H1 (cell line): ENCODE measurements around the gene P3R3URF. TPM values are rescaled to one million over a fixed set of nuclear protein-coding genes. Genes with fewer than 3 reads are reported as not detected.

Source experiments
- CTCF ChIA-PET: fragments of 300-600 bp; sonication (Branson Sonifier 250); formaldehyde crosslinking; loops from one replicate; lab custom pipeline; 2021; ENCODE audit not compliant: partially characterized antibody; lab: Charles Lee
- POLR2A ChIA-PET: fragments of 300-600 bp; sonication (Branson Sonifier 250); formaldehyde crosslinking; loops from one replicate; lab custom pipeline; 2021; ENCODE audit warnings: inconsistent platforms; ENCODE audit not compliant: partially characterized antibody; lab: Charles Lee
- DNase-seq, 2 experiments: peaks; one replicate each; pipeline versions ENCODE4 v3.0.0 to v3.0.0-alpha.2; 2010 to 2022; ENCODE audit warnings: low spot score in 2 of 2, low read depth in 1 of 2, mixed read lengths in 1 of 2
- FAIRE-seq: peaks from 2 replicates; lab custom pipeline; 2011; peaks lifted over from hg19 to GRCh38; lab: Jason Lieb, UNC
- H2AFZ ChIP-seq: 2 replicates; pipeline ENCODE4 v1.8.1; 2012; ENCODE audit warnings: low read length, inconsistent platforms
- H2AK5ac ChIP-seq: 2 replicates; pipeline ENCODE4 v1.6.1; 2013; ENCODE audit warnings: low read depth, low read length
- H2BK120ac ChIP-seq: replicated peaks from 2 replicates; pipeline ENCODE3; 2013; ENCODE audit warnings: low read depth, low read length, inconsistent platforms
- H2BK12ac ChIP-seq: 2 replicates; pipeline ENCODE4 v1.6.1; 2013; ENCODE audit warnings: low read depth, low read length
- H2BK15ac ChIP-seq: 2 replicates; pipeline ENCODE4 v1.6.1; 2013; ENCODE audit warnings: low read length
- H2BK20ac ChIP-seq: 2 replicates; pipeline ENCODE4 v1.6.1; 2013; ENCODE audit warnings: low read length
- H2BK5ac ChIP-seq: 2 replicates; pipeline ENCODE4 v1.6.1; 2013; ENCODE audit warnings: low read depth, low read length
- H3K14ac ChIP-seq: 2 replicates; pipeline ENCODE4 v1.6.1; 2013; ENCODE audit warnings: inconsistent platforms; ENCODE audit not compliant: insufficient read length
- H3K18ac ChIP-seq: 2 replicates; pipeline ENCODE4 v1.6.1; 2013; ENCODE audit warnings: low read length; ENCODE audit errors: extremely low read depth
- H3K23ac ChIP-seq: 2 replicates; pipeline ENCODE4 v1.6.1; 2013; ENCODE audit warnings: inconsistent platforms; ENCODE audit not compliant: insufficient read length
- H3K23me2 ChIP-seq: 2 replicates; pipeline ENCODE4 v1.6.1; 2013; ENCODE audit warnings: low read depth, low read length
- H3K27ac ChIP-seq: 2 replicates; pipeline ENCODE4 v1.6.1; 2011; ENCODE audit warnings: low read depth, low read length, inconsistent platforms
- H3K27me3 ChIP-seq, 4 experiments: replicated peaks in 1 of 4; 1 replicate in 1 of 4; 2 replicates in 3 of 4; pipeline versions ENCODE4 v1.6.1 to v1.8.1; 2011 to 2013; ENCODE audit warnings: low read length in 3 of 4, mild to moderate bottlenecking in 3 of 4, inconsistent platforms in 2 of 4, mixed read lengths in 2 of 4, moderate library complexity in 1 of 4; ENCODE audit not compliant: control insufficient read depth in 3 of 4, insufficient read depth in 3 of 4; ENCODE audit errors: extremely low read depth in 1 of 4
- H3K36me3 ChIP-seq, 4 experiments: 2 replicates each; pipeline versions ENCODE4 v1.6.1 to v1.8.1; 2011 to 2013; ENCODE audit warnings: mild to moderate bottlenecking in 4 of 4, low read length in 3 of 4, moderate library complexity in 2 of 4, control low read depth in 1 of 4, inconsistent platforms in 1 of 4; ENCODE audit not compliant: insufficient read depth in 4 of 4, control insufficient read depth in 2 of 4
- H3K4ac ChIP-seq: replicated peaks from 2 replicates; pipeline ENCODE3; 2013; ENCODE audit warnings: low read length, low read depth, mixed read lengths, inconsistent platforms; ENCODE audit not compliant: insufficient read length
- H3K4me1 ChIP-seq, 4 experiments: replicated peaks in 1 of 4; 1 replicate in 1 of 4; 2 replicates in 3 of 4; pipeline versions ENCODE4 v1.6.1 to v1.8.1; 2011 to 2013; ENCODE audit warnings: low read length in 3 of 4, inconsistent platforms in 2 of 4, mixed read lengths in 1 of 4; ENCODE audit not compliant: insufficient read depth in 4 of 4, control insufficient read depth in 3 of 4
- H3K4me2 ChIP-seq, 2 experiments: 2 replicates each; pipeline versions ENCODE4 v1.6.1 to v1.8.1; 2011 to 2013; ENCODE audit warnings: low read depth in 2 of 2, low read length in 2 of 2, control low read depth in 1 of 2, inconsistent platforms in 1 of 2, mild to moderate bottlenecking in 1 of 2; ENCODE audit not compliant: insufficient read depth in 1 of 2
- H3K4me3 ChIP-seq, 4 experiments: fragments of 200-600, 300-600 bp in 1 of 4; sonication (generic), shearing (Covaris generic), sonication (Bioruptor Twin) in 1 of 4; 2 replicates each; pipeline versions ENCODE4 v1.5.1 to v1.8.1; 2011 to 2016; ENCODE audit warnings: low read length in 4 of 4, low read depth in 3 of 4, control low read depth in 2 of 4, inconsistent platforms in 2 of 4, mild to moderate bottlenecking in 2 of 4, mixed read lengths in 1 of 4, moderate library complexity in 1 of 4; ENCODE audit not compliant: insufficient read depth in 2 of 4; ENCODE audit errors: extremely low read depth in 1 of 4
- H3K56ac ChIP-seq: replicated peaks from 2 replicates; pipeline ENCODE3; 2013; ENCODE audit warnings: low read depth, mild to moderate bottlenecking, mixed read lengths, low read length, inconsistent platforms; ENCODE audit not compliant: insufficient read length
- H3K79me1 ChIP-seq: 2 replicates; pipeline ENCODE4 v1.6.1; 2013; ENCODE audit warnings: low read depth, low read length, control low read depth
- H3K79me2 ChIP-seq, 2 experiments: 2 replicates each; pipeline versions ENCODE4 v1.6.1 to v1.8.1; 2012 to 2013; ENCODE audit warnings: low read length in 2 of 2, mild to moderate bottlenecking in 2 of 2, inconsistent platforms in 1 of 2; ENCODE audit not compliant: insufficient read depth in 2 of 2, control insufficient read depth in 1 of 2
- H3K9ac ChIP-seq, 4 experiments: replicated peaks in 1 of 4; 1 replicate in 1 of 4; 2 replicates in 3 of 4; pipeline versions ENCODE4 v1.6.1 to v1.8.1; 2011 to 2013; ENCODE audit warnings: low read depth in 3 of 4, low read length in 3 of 4, control low read depth in 2 of 4, mild to moderate bottlenecking in 2 of 4, moderate library complexity in 2 of 4, inconsistent platforms in 1 of 4; ENCODE audit errors: extremely low read depth in 1 of 4
- H3K9me3 ChIP-seq, 2 experiments: 2 replicates each; pipeline versions ENCODE4 v1.6.1 to v1.8.1; 2012 to 2013; ENCODE audit warnings: mild to moderate bottlenecking in 2 of 2, moderate library complexity in 2 of 2, control low read depth in 1 of 2, inconsistent platforms in 1 of 2, low read depth in 1 of 2, low read length in 1 of 2, mixed read lengths in 1 of 2; ENCODE audit not compliant: insufficient read depth in 2 of 2
- H4K20me1 ChIP-seq, 2 experiments: replicated peaks in 1 of 2; 2 replicates each; pipeline versions ENCODE3 to v1.8.1; 2011 to 2013; ENCODE audit warnings: inconsistent platforms in 2 of 2, low read length in 2 of 2, mild to moderate bottlenecking in 1 of 2; ENCODE audit not compliant: insufficient read depth in 2 of 2, control insufficient read depth in 1 of 2
- H4K5ac ChIP-seq: 2 replicates; pipeline ENCODE4 v1.6.1; 2013; ENCODE audit warnings: low read length, low read depth, mixed read lengths, inconsistent platforms; ENCODE audit not compliant: insufficient read length
- H4K8ac ChIP-seq: 2 replicates; pipeline ENCODE4 v1.8.0; 2013; ENCODE audit warnings: mild to moderate bottlenecking, moderate library complexity, low read length, inconsistent platforms; ENCODE audit not compliant: insufficient read depth; ENCODE audit errors: extremely low read depth
- H4K91ac ChIP-seq: replicated peaks from 2 replicates; pipeline ENCODE3; 2013; ENCODE audit warnings: low read length, mixed read lengths, inconsistent platforms; ENCODE audit not compliant: insufficient read length
- EP300 ChIP-seq, 2 experiments: IDR thresholded peaks; 1 replicate in 1 of 2; 2 replicates in 1 of 2; pipeline ENCODE4 v1.6.1; 2011 to 2012; ENCODE audit warnings: low read depth in 2 of 2, low read length in 2 of 2, mild to moderate bottlenecking in 2 of 2, borderline replicate concordance in 1 of 2, inconsistent platforms in 1 of 2, moderate library complexity in 1 of 2
- JUND ChIP-seq: IDR thresholded peaks from 2 replicates; pipeline ENCODE4 v1.6.1; 2011; ENCODE audit warnings: mild to moderate bottlenecking, improper control_type of control experiment, low read length
- POLR2AphosphoS5 ChIP-seq: IDR thresholded peaks from 2 replicates; pipeline ENCODE4 v1.6.1; 2011; ENCODE audit warnings: low read depth, low read length
- POU5F1 ChIP-seq: IDR thresholded peaks from 2 replicates; pipeline ENCODE4 v1.6.1; 2011; ENCODE audit warnings: low read depth, mild to moderate bottlenecking, low read length, moderate library complexity
- SAP30 ChIP-seq: fragments of 300-600 bp; sonication (generic); IDR thresholded peaks from 2 replicates; pipeline ENCODE4 v1.7.1; 2012; ENCODE audit warnings: low read length, moderate library complexity, mild to moderate bottlenecking, inconsistent platforms; ENCODE audit not compliant: insufficient read depth, insufficient replicate concordance
- TAF1 ChIP-seq: IDR thresholded peaks from 2 replicates; pipeline ENCODE4 v1.6.1; 2011; ENCODE audit warnings: mild to moderate bottlenecking, low read depth, low read length
- TEAD4 ChIP-seq: IDR thresholded peaks from 2 replicates; pipeline ENCODE4 v1.6.1; 2012; ENCODE audit warnings: low read depth, low read length, inconsistent platforms, mixed read lengths
- WGBS, 2 experiments: shearing (Covaris generic) in 1 of 2; methylation state at CpG; one replicate each; pipeline versions ENCODE4 v1.1.6 to v1.1.7; 2013 to 2015; ENCODE audit warnings: low lambda C conversion rate in 2 of 2, mixed read lengths in 2 of 2, inconsistent platforms in 1 of 2, low coverage in 1 of 2, missing lambda C conversion rate in 1 of 2; ENCODE audit not compliant: insufficient replicate concordance in 2 of 2, insufficient coverage in 1 of 2, insufficient read length in 1 of 2; ENCODE audit errors: extremely low coverage in 1 of 2, missing lambda C conversion rate in 1 of 2; 5-methylcytosine and 5-hydroxymethylcytosine counted together
- polyA plus RNA-seq, 7 experiments: library from polyadenylated mRNA; depleted of rRNA in 3 of 7; stranded (reverse) in 5 of 7; unstranded in 2 of 7; fragments of >200 nt in 5 of 7; fragments of 200-250 nt in 2 of 7; gene quantifications; 1 replicate in 5 of 7; 2 replicates in 1 of 7; 4 replicates in 1 of 7; pipeline versions ENCODE4 v1.2.1 to v1.2.3, GENCODE V29; 2011 to 2013; ENCODE audit warnings: missing spikeins in 2 of 7, mixed read lengths in 2 of 7
- total RNA-seq: library from RNA; stranded (reverse); fragmentation: NEBNext Ultra II Directional; extraction: Animal tissue kit (Norgen Biotek cat#: 25700); gene quantifications from 2 replicates; pipeline ENCODE4 v1.2.1, GENCODE V29; 2021

The P3R3URF gene
- total and polyA plus RNA-seq, 2 of the 8 experiments (the other 6 are each of a cell fraction or from before 2014, with no cell fraction given), result not detected

DNA sequence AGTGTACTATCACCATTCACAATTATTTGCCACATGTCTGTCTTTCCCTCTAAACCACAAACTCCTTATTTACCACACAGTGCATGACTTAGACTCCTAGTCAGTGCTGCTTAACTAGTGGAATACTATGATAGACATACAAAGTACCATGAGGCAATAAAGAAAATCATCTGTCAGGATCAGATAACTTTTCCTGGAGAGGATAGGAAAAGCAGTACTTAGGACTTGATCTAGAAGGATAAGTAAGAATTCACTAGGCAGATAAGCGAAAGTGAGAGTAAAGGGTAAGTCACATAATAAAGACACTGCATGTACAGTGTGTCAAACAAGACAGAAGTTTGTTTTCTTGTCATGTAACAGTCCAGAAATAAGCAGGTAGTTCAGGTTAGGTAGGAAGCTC, 22.6 kb downstream of the P3R3URF start:
- CTCF ChIA-PET, result no interaction called here

More for the DNA sequence above, 22.6 kb downstream of the P3R3URF start:
- Histone ChIP-seq H3K4ac (no peak overlapping the region), H2BK15ac (no peak overlapping the region), H3K4me1 (no peaks in the 10 kb centered on the region), H2BK120ac (no peak overlapping the region), H3K23ac (no peak overlapping the region), H3K9me3 (no peaks in the 10 kb centered on the region), H3K9ac (no peak overlapping the region), H2BK12ac (no peak overlapping the region), H2BK20ac (no peak overlapping the region), H3K18ac (no peak overlapping the region), H3K27me3 (no peaks in the 10 kb centered on the region), H4K8ac (no peak overlapping the region), H3K56ac (no peak overlapping the region), H3K4me2 (no peak overlapping the region), H3K27ac (no peak overlapping the region), H4K5ac (no peak overlapping the region), H4K20me1 (no peaks in the 10 kb centered on the region), H3K4me3 (no peak overlapping the region), H2AK5ac (no peak overlapping the region), H3K36me3 (no peaks in the 10 kb centered on the region), H3K14ac (no peak overlapping the region), H2BK5ac (no peak overlapping the region), H3K23me2 (no peaks in the 10 kb centered on the region), H4K91ac (no peak overlapping the region), H3K79me1 (no peaks in the 10 kb centered on the region), H2AFZ (no peak overlapping the region), H3K79me2 (no peaks in the 10 kb centered on the region)
- FAIRE-seq, result no peak
- TF ChIP-seq TAF1 (no peak), POU5F1 (no peak), POLR2AphosphoS5 (no peak), TEAD4 (no peak), JUND (no peak), SAP30 (no peak), EP300 (IDR thresholded peaks at IDR 0.05; ENCODE audit: borderline replicate concordance in 1 of 2, low read depth in 2 of 2, low read length in 2 of 2) (no peak)
- 86% methylated on average over 1 of the region's 1 CpG; no CpG with 5 or more reads in 1 of the 2 experiments for WGBS, 2 experiments
- no peak for DNase-seq
- POLR2A ChIA-PET, result interaction anchor here (0.9 to 1.4 kb wide), 3 partner anchors 9 to 110 kb away, joined by 3 to 4 read pairs (median 3); partner anchors contain the start of gene PIK3R3
